Measurements from ENCODE around the gene ZNF80.
"Not testable (repeated sequence)": the region's sequence is repeated elsewhere in the genome, so short reads cannot be mapped to it uniquely, and the experiment has no call there.

ZNF80 gene

GRCh38 chr3:114237478-114237877, at the start of gene ZNF80:
Gene ZNF80 (minus strand): TSS chr3:114237578. CDS start chr3:114237074, 504 bp downstream.
- DNase-seq (ENCODE audit: low spot score): not testable (repeated sequence)

GRCh38 chr3:114286266-114286665, 48.9 kb upstream of the ZNF80 start:
- DNase-seq (ENCODE audit: low spot score): no peak
- in situ Hi-C loops (cut with MboI; ENCODE audit: low sequenced_read_pairs, unreplicated experiment): no loop called here
- TF ChIP-seq, protein P1, sequence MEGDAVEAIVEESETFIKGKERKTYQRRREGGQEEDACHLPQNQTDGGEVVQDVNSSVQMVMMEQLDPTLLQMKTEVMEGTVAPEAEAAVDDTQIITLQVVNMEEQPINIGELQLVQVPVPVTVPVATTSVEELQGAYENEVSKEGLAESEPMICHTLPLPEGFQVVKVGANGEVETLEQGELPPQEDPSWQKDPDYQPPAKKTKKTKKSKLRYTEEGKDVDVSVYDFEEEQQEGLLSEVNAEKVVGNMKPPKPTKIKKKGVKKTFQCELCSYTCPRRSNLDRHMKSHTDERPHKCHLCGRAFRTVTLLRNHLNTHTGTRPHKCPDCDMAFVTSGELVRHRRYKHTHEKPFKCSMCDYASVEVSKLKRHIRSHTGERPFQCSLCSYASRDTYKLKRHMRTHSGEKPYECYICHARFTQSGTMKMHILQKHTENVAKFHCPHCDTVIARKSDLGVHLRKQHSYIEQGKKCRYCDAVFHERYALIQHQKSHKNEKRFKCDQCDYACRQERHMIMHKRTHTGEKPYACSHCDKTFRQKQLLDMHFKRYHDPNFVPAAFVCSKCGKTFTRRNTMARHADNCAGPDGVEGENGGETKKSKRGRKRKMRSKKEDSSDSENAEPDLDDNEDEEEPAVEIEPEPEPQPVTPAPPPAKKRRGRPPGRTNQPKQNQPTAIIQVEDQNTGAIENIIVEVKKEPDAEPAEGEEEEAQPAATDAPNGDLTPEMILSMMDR (IDR thresholded peaks at IDR 0.05; ENCODE audit: borderline replicate concordance, control extremely low read depth, extremely low read depth, insufficient read depth, missing control alignments): no peak

More at GRCh38 chr3:114237478-114237877, at the start of gene ZNF80:
- in situ Hi-C loops (cut with MboI; ENCODE audit: low sequenced_read_pairs, unreplicated experiment): not testable (repeated sequence)

DNA sequence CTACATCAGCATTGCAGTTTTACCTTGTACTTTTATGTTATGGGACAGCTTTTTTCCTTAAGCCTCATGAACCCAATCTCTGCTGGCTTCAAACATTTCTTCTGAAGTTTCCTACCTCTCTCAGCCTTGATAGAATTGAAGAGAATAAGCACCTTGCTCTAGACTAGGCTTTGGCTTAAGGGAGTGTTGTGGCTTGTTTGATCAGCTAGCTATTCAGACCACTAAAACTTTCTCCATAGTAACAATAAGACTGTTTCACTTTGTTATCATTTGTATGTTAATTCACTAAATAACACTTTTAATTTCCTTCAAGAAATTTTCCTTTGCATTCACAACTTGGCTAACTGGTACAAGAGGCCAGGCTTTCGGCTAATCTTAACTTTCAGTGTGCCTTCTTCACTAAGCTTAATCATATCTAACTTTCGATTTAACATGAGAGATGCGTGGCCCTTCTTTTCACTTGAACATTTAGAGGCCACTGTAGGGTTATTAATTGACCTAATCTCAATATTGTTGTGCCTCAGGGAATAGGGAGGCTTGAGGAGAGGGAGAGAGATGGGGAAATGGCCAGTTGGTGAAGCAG, 48.4 kb upstream of the ZNF80 start:
- DNase-seq (ENCODE audit: low spot score): no peak
- in situ Hi-C loops (cut with MboI; ENCODE audit: low sequenced_read_pairs, unreplicated experiment): no loop called here
- TF ChIP-seq, protein P1 (IDR thresholded peaks at IDR 0.05; ENCODE audit: borderline replicate concordance, control extremely low read depth, extremely low read depth, insufficient read depth, missing control alignments): no peak

- DNase-seq (ENCODE audit: low spot score): no peak
- in situ Hi-C loops (cut with MboI; ENCODE audit: low sequenced_read_pairs, unreplicated experiment): no loop called here
- TF ChIP-seq, protein P1 (IDR thresholded peaks at IDR 0.05; ENCODE audit: borderline replicate concordance, control extremely low read depth, extremely low read depth, insufficient read depth, missing control alignments): no peak
These were observed 47.3 kb upstream of the ZNF80 start for GRCh38 chr3:114284644-114285043.

DNA sequence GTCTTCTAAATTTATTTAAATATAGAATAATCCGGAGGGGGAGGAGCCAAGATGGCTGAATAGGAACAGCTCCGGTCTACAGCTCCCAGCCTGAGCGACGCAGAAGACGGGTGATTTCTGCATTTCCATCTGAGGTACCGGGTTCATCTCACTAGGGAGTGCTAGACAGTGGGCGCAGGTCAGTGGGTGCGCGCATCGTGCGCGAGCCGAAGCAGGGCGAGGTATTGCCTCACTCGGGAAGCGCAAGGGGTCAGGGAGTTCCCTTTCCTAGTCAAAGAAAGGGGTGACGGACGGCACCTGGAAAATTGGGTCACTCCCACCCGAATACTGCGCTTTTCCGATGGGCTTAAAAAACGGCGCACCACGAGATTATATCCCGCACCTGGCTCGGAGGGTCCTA, 39.5 kb upstream of the ZNF80 start:
- in situ Hi-C loops (cut with MboI; ENCODE audit: low sequenced_read_pairs, unreplicated experiment); DNase-seq (ENCODE audit: low spot score): not testable (repeated sequence)

GRCh38 chr3:114274929-114275328, 37.6 kb upstream of the ZNF80 start:
- in situ Hi-C loops (cut with MboI; ENCODE audit: low sequenced_read_pairs, unreplicated experiment): no loop called here
- no peak for DNase-seq (ENCODE audit: low spot score)
- TF ChIP-seq, protein P1 (IDR thresholded peaks at IDR 0.05; ENCODE audit: borderline replicate concordance, control extremely low read depth, extremely low read depth, insufficient read depth, missing control alignments): no peak

DNA sequence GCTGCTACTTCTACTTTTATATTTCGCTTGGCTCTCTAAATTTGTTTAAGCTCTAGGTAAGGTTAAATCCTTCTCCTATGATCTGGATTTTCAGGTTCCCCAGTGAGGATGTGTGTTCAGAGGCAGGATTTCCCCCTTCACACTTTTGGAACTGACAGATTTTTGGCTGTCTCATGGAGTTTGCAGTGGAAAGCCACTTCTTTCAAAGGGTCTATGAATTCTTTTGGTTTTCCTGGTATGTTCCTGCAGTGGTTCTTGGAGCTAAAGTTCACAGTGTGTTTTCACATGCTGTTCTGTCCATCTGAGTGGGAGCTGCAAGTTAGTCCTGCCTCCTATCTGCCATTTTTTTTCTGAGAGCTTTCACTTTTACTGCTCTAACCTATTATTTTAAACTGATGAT, 34.9 kb upstream of the ZNF80 start:
- TF ChIP-seq, protein P1 (IDR thresholded peaks at IDR 0.05; ENCODE audit: borderline replicate concordance, control extremely low read depth, extremely low read depth, insufficient read depth, missing control alignments): no peak
- in situ Hi-C loops (cut with MboI; ENCODE audit: low sequenced_read_pairs, unreplicated experiment): no loop called here
- no peak for DNase-seq (ENCODE audit: low spot score)

DNA sequence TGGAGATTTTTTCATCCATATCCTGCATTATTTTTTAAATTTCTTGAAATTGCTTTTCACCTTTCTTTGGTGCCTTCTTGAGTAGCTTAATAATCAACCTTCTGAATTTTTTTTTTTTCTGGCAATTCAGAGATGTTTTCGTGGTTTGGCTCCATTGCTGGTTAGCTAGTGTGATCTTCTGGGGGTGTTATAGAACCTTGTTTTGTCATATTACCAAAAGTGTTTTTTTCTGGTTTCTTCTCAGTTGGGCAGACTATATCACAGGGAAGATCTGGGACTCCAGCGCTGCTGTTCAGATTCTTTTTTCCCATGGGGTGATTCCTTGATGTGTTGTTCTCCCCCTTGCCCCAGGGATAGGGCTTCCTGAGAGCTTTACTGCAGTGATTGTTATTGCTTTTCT, 32.6 kb upstream of the ZNF80 start:
- in situ Hi-C loops (cut with MboI; ENCODE audit: low sequenced_read_pairs, unreplicated experiment): no loop called here
- DNase-seq (ENCODE audit: low spot score): no peak
- TF ChIP-seq, protein P1 (IDR thresholded peaks at IDR 0.05; ENCODE audit: borderline replicate concordance, control extremely low read depth, extremely low read depth, insufficient read depth, missing control alignments): no peak
